ENCODE measurements around the gene LIN37.

DNA sequence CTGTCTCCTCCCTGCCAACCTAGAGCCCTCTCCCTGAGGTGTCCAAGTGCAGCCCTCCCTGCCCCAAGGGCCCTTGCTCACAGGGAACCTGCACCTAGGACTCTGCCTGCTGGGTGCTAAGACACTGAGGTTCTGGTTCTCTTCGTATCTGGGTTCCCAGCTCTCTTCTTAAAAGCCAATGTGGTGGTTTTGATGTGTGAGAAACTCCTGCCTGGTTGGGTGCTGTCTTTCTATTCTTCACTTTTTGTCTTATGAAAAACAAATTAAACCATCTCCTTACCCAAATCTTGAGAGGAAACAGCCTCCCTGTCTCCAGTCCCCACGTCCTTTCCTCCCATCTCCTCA is 34.9 kb upstream of the LIN37 start:
- TF ChIP-seq, protein P1, sequence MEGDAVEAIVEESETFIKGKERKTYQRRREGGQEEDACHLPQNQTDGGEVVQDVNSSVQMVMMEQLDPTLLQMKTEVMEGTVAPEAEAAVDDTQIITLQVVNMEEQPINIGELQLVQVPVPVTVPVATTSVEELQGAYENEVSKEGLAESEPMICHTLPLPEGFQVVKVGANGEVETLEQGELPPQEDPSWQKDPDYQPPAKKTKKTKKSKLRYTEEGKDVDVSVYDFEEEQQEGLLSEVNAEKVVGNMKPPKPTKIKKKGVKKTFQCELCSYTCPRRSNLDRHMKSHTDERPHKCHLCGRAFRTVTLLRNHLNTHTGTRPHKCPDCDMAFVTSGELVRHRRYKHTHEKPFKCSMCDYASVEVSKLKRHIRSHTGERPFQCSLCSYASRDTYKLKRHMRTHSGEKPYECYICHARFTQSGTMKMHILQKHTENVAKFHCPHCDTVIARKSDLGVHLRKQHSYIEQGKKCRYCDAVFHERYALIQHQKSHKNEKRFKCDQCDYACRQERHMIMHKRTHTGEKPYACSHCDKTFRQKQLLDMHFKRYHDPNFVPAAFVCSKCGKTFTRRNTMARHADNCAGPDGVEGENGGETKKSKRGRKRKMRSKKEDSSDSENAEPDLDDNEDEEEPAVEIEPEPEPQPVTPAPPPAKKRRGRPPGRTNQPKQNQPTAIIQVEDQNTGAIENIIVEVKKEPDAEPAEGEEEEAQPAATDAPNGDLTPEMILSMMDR (conservative IDR thresholded peaks at IDR 0.05; ENCODE audit: low read depth in 2 of 2) = no peak
- TF ChIP-seq, protein P2, sequence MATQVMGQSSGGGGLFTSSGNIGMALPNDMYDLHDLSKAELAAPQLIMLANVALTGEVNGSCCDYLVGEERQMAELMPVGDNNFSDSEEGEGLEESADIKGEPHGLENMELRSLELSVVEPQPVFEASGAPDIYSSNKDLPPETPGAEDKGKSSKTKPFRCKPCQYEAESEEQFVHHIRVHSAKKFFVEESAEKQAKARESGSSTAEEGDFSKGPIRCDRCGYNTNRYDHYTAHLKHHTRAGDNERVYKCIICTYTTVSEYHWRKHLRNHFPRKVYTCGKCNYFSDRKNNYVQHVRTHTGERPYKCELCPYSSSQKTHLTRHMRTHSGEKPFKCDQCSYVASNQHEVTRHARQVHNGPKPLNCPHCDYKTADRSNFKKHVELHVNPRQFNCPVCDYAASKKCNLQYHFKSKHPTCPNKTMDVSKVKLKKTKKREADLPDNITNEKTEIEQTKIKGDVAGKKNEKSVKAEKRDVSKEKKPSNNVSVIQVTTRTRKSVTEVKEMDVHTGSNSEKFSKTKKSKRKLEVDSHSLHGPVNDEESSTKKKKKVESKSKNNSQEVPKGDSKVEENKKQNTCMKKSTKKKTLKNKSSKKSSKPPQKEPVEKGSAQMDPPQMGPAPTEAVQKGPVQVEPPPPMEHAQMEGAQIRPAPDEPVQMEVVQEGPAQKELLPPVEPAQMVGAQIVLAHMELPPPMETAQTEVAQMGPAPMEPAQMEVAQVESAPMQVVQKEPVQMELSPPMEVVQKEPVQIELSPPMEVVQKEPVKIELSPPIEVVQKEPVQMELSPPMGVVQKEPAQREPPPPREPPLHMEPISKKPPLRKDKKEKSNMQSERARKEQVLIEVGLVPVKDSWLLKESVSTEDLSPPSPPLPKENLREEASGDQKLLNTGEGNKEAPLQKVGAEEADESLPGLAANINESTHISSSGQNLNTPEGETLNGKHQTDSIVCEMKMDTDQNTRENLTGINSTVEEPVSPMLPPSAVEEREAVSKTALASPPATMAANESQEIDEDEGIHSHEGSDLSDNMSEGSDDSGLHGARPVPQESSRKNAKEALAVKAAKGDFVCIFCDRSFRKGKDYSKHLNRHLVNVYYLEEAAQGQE (IDR thresholded peaks at IDR 0.05; ENCODE audit: unreplicated experiment) = no peak
- TF ChIP-seq POLR2AphosphoS5 (IDR thresholded peaks at IDR 0.05; ENCODE audit: low read depth) (no peak), EZH2 (IDR thresholded peaks at IDR 0.05; ENCODE audit: low read depth, unreplicated experiment) (no peak), JUNB (IDR thresholded peaks at IDR 0.05; ENCODE audit: unreplicated experiment) (no peak), EZH2phosphoT487 (IDR thresholded peaks at IDR 0.05; ENCODE audit: unreplicated experiment) (no peak), STAT1 (IDR thresholded peaks at IDR 0.05; ENCODE audit: unreplicated experiment) (no peak), ETS1 (IDR thresholded peaks at IDR 0.05) (no peak), ZNF331 (CRISPR knock-in tag; IDR thresholded peaks at IDR 0.05; ENCODE audit: low read depth) (no peak)
- TF ChIP-seq, protein P3, sequence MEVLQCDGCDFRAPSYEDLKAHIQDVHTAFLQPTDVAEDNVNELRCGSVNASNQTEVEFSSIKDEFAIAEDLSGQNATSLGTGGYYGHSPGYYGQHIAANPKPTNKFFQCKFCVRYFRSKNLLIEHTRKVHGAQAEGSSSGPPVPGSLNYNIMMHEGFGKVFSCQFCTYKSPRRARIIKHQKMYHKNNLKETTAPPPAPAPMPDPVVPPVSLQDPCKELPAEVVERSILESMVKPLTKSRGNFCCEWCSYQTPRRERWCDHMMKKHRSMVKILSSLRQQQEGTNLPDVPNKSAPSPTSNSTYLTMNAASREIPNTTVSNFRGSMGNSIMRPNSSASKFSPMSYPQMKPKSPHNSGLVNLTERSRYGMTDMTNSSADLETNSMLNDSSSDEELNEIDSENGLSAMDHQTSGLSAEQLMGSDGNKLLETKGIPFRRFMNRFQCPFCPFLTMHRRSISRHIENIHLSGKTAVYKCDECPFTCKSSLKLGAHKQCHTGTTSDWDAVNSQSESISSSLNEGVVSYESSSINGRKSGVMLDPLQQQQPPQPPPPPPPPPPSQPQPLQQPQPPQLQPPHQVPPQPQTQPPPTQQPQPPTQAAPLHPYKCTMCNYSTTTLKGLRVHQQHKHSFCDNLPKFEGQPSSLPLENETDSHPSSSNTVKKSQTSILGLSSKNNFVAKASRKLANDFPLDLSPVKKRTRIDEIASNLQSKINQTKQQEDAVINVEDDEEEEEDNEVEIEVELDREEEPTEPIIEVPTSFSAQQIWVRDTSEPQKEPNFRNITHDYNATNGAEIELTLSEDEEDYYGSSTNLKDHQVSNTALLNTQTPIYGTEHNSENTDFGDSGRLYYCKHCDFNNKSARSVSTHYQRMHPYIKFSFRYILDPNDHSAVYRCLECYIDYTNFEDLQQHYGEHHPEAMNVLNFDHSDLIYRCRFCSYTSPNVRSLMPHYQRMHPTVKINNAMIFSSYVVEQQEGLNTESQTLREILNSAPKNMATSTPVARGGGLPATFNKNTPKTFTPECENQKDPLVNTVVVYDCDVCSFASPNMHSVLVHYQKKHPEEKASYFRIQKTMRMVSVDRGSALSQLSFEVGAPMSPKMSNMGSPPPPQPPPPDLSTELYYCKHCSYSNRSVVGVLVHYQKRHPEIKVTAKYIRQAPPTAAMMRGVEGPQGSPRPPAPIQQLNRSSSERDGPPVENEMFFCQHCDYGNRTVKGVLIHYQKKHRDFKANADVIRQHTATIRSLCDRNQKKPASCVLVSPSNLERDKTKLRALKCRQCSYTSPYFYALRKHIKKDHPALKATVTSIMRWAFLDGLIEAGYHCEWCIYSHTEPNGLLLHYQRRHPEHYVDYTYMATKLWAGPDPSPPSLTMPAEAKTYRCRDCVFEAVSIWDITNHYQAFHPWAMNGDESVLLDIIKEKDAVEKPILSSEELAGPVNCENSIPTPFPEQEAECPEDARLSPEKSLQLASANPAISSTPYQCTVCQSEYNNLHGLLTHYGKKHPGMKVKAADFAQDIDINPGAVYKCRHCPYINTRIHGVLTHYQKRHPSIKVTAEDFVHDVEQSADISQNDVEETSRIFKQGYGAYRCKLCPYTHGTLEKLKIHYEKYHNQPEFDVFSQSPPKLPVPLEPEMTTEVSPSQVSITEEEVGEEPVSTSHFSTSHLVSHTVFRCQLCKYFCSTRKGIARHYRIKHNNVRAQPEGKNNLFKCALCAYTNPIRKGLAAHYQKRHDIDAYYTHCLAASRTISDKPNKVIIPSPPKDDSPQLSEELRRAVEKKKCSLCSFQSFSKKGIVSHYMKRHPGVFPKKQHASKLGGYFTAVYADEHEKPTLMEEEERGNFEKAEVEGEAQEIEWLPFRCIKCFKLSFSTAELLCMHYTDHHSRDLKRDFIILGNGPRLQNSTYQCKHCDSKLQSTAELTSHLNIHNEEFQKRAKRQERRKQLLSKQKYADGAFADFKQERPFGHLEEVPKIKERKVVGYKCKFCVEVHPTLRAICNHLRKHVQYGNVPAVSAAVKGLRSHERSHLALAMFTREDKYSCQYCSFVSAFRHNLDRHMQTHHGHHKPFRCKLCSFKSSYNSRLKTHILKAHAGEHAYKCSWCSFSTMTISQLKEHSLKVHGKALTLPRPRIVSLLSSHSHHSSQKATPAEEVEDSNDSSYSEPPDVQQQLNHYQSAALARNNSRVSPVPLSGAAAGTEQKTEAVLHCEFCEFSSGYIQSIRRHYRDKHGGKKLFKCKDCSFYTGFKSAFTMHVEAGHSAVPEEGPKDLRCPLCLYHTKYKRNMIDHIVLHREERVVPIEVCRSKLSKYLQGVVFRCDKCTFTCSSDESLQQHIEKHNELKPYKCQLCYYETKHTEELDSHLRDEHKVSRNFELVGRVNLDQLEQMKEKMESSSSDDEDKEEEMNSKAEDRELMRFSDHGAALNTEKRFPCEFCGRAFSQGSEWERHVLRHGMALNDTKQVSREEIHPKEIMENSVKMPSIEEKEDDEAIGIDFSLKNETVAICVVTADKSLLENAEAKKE (CRISPR knock-in tag; IDR thresholded peaks at IDR 0.05) = no peak

All from GM23338 (cell line).